Endometrial microvascular endothelial cells (primary cell): ENCODE results near the gene UEVLD. TPM values are rescaled to one million over a fixed set of nuclear protein-coding genes. Genes with fewer than 3 reads are reported as not detected.

Experiments
- in situ Hi-C: cut with HindIII; loops from 2 replicates; pipeline ENCODE4 v1.10.0; 2017; ENCODE audit warnings: low sequenced_read_pairs, low pct_unique_long_range_greater_than_20kb; ENCODE audit errors: inconsistent ontology term
- total RNA-seq: library from RNA; depleted of rRNA; stranded (reverse); fragments of >200 nt; gene quantifications from one replicate; pipeline ENCODE4 v1.2.3, GENCODE V29; 2015; ENCODE audit errors: inconsistent ontology term

The UEVLD gene
- total RNA-seq, 1 donor from 2014 or later = 26.8 TPM

GRCh38 chr11:18526130-18526520 lies 62.4 kb downstream of the UEVLD start:
- in situ Hi-C loops = no loop called here

- in situ Hi-C loops = no loop called here
These were observed 64.3 kb downstream of the UEVLD start for GRCh38 chr11:18524248-18524647.

- in situ Hi-C loops = no loop called here
These were observed 65.5 kb downstream of the UEVLD start for GRCh38 chr11:18523084-18523483.

GRCh38 chr11:18522388-18522787 lies 66.1 kb downstream of the UEVLD start:
- in situ Hi-C loops = no loop called here

- in situ Hi-C loops = no loop called here
These were observed 67.4 kb downstream of the UEVLD start for GRCh38 chr11:18521122-18521521.

GRCh38 chr11:18502352-18502751 lies 86.2 kb downstream of the UEVLD start:
- in situ Hi-C loops = no loop called here

- in situ Hi-C loops = no loop called here
These were observed 86.9 kb downstream of the UEVLD start for GRCh38 chr11:18501629-18502028.

GRCh38 chr11:18498039-18498438 lies 90.5 kb downstream of the UEVLD start:
- in situ Hi-C loops = no loop called here

GRCh38 chr11:18495703-18496102 lies 92.8 kb downstream of the UEVLD start:
- in situ Hi-C loops = no loop called here

- in situ Hi-C loops = no loop called here
These were observed 93.3 kb downstream of the UEVLD start for GRCh38 chr11:18495271-18495670.

GRCh38 chr11:18493310-18493709 lies 95.2 kb downstream of the UEVLD start:
- in situ Hi-C loops = no loop called here

GRCh38 chr11:18492888-18493287 lies 95.6 kb downstream of the UEVLD start:
- in situ Hi-C loops = no loop called here

GRCh38 chr11:18491924-18492323 lies 96.6 kb downstream of the UEVLD start:
- in situ Hi-C loops = no loop called here

GRCh38 chr11:18490736-18491485 lies 97.6 kb downstream of the UEVLD start:
- in situ Hi-C loops = no loop called here

GRCh38 chr11:18490319-18490718 lies 98.2 kb downstream of the UEVLD start:
- in situ Hi-C loops = no loop called here

GRCh38 chr11:18485913-18486528 lies 102.5 kb downstream of the UEVLD start:
- in situ Hi-C loops = no loop called here

Other genes with a start within 250 kb of the UEVLD start
- gene LDHA, start 194.2 kb downstream of the UEVLD start, total RNA-seq = 1,100 TPM
- gene LDHC, start 176.4 kb downstream of the UEVLD start, total RNA-seq = not detected
- gene LDHAL6A, start 132.9 kb downstream of the UEVLD start, total RNA-seq = not detected
- gene TSG101, start 61.8 kb downstream of the UEVLD start, total RNA-seq = 81.1 TPM
- 1.1 TPM for gene MISFA, start 11.1 kb upstream of the UEVLD start, total RNA-seq
- 16.8 TPM for gene SPTY2D1, start 45.6 kb upstream of the UEVLD start, total RNA-seq
- 0.46 TPM for gene TMEM86A, start 110.0 kb upstream of the UEVLD start, total RNA-seq
- 0.09 TPM for gene IGSF22, start 137.5 kb upstream of the UEVLD start, total RNA-seq
- not detected for gene PTPN5, start 203.1 kb upstream of the UEVLD start, total RNA-seq